IMR-90 (cell line): ENCODE results near the gene S1PR2. TPM values are rescaled to one million over a fixed set of nuclear protein-coding genes. Genes with fewer than 3 reads are reported as not detected.

Experiments used
- ATAC-seq: fragments of 200-7000 bp; cut with Tn5 transposase; 2 replicates; pipeline ENCODE4 v1.9.1; 2020; ENCODE audit warnings: low read depth, mild to moderate bottlenecking, moderate library complexity
- BruUV-seq: library from RNA; stranded (reverse); fragments of 400-500 nt; replicated peaks from 2 replicates; lab custom pipeline; 2021; lab: Mats Ljungman, UMichigan
- CTCF ChIA-PET: fragments of 300-600 bp; formaldehyde crosslinking; extraction: SDS; loops from one replicate; lab custom pipeline; 2021; ENCODE audit warnings: antibody characterized with exemption; lab: Yijun Ruan, JAX
- POLR2A ChIA-PET: fragments of 300-600 bp; sonication (Branson Sonifier 250); formaldehyde crosslinking; loops from one replicate; lab custom pipeline; 2022; ENCODE audit warnings: antibody characterized with exemption; ENCODE audit not compliant: unreplicated experiment; lab: Charles Lee
- DNase-seq: peaks from one replicate; pipeline ENCODE4 v3.0.0; 2013
- H2AFZ ChIP-seq: replicated peaks from 2 replicates; pipeline ENCODE3; 2013; ENCODE audit warnings: low read length, mild to moderate bottlenecking; ENCODE audit not compliant: poor library complexity
- H2AK5ac ChIP-seq: 2 replicates; pipeline ENCODE4 v1.6.1; 2013; ENCODE audit warnings: low read depth, low read length, inconsistent platforms
- H2AK9ac ChIP-seq: replicated peaks from 2 replicates; pipeline ENCODE3; 2013; ENCODE audit warnings: mild to moderate bottlenecking, low read depth, low read length, moderate library complexity; ENCODE audit not compliant: poor library complexity
- H2BK120ac ChIP-seq: 2 replicates; pipeline ENCODE4 v1.6.1; 2013; ENCODE audit warnings: low read depth, low read length, inconsistent platforms
- H2BK15ac ChIP-seq: 3 replicates; pipeline ENCODE4 v1.6.1; 2013; ENCODE audit warnings: low read depth, low read length, inconsistent platforms
- H2BK20ac ChIP-seq: 2 replicates; pipeline ENCODE4 v1.6.1; 2013; ENCODE audit warnings: low read depth, mild to moderate bottlenecking, inconsistent platforms, low read length, moderate library complexity
- H2BK5ac ChIP-seq: 2 replicates; pipeline ENCODE4 v1.6.1; 2013; ENCODE audit warnings: mild to moderate bottlenecking, low read depth, low read length, inconsistent platforms; ENCODE audit not compliant: poor library complexity, severe bottlenecking
- H3K14ac ChIP-seq: replicated peaks from 2 replicates; pipeline ENCODE4 v1.6.1; 2013; ENCODE audit warnings: low read depth, low read length, inconsistent platforms
- H3K18ac ChIP-seq: 2 replicates; pipeline ENCODE4 v1.6.1; 2013; ENCODE audit warnings: low read depth, low read length, control low read depth
- H3K23ac ChIP-seq: 2 replicates; pipeline ENCODE4 v1.6.1; 2013; ENCODE audit warnings: low read depth, low read length, inconsistent platforms
- H3K27ac ChIP-seq: 2 replicates; pipeline ENCODE4 v1.5.1; 2013; ENCODE audit warnings: mild to moderate bottlenecking, control low read depth, low read length; ENCODE audit not compliant: insufficient read depth
- H3K27me3 ChIP-seq: 2 replicates; pipeline ENCODE4 v1.6.1; 2013; ENCODE audit warnings: low read length; ENCODE audit not compliant: control insufficient read depth, insufficient read depth
- H3K36me3 ChIP-seq: 2 replicates; pipeline ENCODE4 v1.6.1; 2013; ENCODE audit warnings: low read length, mixed read lengths; ENCODE audit not compliant: control insufficient read depth, insufficient read depth
- H3K4ac ChIP-seq: 2 replicates; pipeline ENCODE4 v1.6.1; 2013; ENCODE audit warnings: low read depth, low read length, inconsistent platforms
- H3K4me1 ChIP-seq: 2 replicates; pipeline ENCODE4 v1.6.1; 2013; ENCODE audit warnings: low read length, mixed read lengths; ENCODE audit not compliant: control insufficient read depth, insufficient read depth
- H3K4me2 ChIP-seq: 2 replicates; pipeline ENCODE4 v1.6.1; 2013; ENCODE audit warnings: low read depth, mild to moderate bottlenecking, control low read depth, low read length, moderate library complexity
- H3K4me3 ChIP-seq: 2 replicates; pipeline ENCODE4 v1.5.1; 2013; ENCODE audit warnings: low read depth, mild to moderate bottlenecking, control low read depth, low read length, moderate library complexity; ENCODE audit not compliant: insufficient read depth
- H3K56ac ChIP-seq: 2 replicates; pipeline ENCODE4 v1.6.1; 2013; ENCODE audit warnings: low read length, inconsistent platforms; ENCODE audit not compliant: insufficient read depth; ENCODE audit errors: extremely low read depth
- H3K79me1 ChIP-seq, 2 experiments: 2 replicates each; pipeline ENCODE4 v1.6.1; 2013; ENCODE audit warnings: low read length in 2 of 2, inconsistent platforms in 1 of 2, low read depth in 1 of 2
- H3K9ac ChIP-seq: 2 replicates; pipeline ENCODE4 v1.6.1; 2013; ENCODE audit warnings: low read depth, low read length, control low read depth
- H3K9me1 ChIP-seq: 2 replicates; pipeline ENCODE4 v1.6.1; 2013; ENCODE audit warnings: low read length, inconsistent platforms; ENCODE audit not compliant: insufficient read depth
- H3K9me3 ChIP-seq: 2 replicates; pipeline ENCODE4 v1.6.1; 2013; ENCODE audit warnings: low read length; ENCODE audit not compliant: control insufficient read depth, insufficient read depth
- H4K20me1 ChIP-seq: 2 replicates; pipeline ENCODE4 v1.6.1; 2013; ENCODE audit warnings: low read length, inconsistent platforms; ENCODE audit not compliant: insufficient read depth
- H4K5ac ChIP-seq: 2 replicates; pipeline ENCODE4 v1.6.1; 2013; ENCODE audit warnings: mild to moderate bottlenecking, low read depth, low read length, control low read depth
- H4K8ac ChIP-seq, 2 experiments: 2 replicates each; pipeline ENCODE4 v1.6.1; 2013; ENCODE audit warnings: low read depth in 2 of 2, low read length in 2 of 2, control low read depth in 1 of 2, inconsistent platforms in 1 of 2
- H4K91ac ChIP-seq: 2 replicates; pipeline ENCODE4 v1.6.1; 2013; ENCODE audit warnings: low read depth, low read length, inconsistent platforms; ENCODE audit not compliant: insufficient read depth
- BHLHE40 ChIP-seq: fragments of 150-350 bp; IDR thresholded peaks from 2 replicates; pipeline ENCODE4 v1.6.1; 2016; ENCODE audit warnings: mild to moderate bottlenecking, low read depth, low read length
- CEBPB ChIP-seq: IDR thresholded peaks from 2 replicates; pipeline ENCODE4 v1.6.1; 2012; ENCODE audit warnings: low read depth, low read length, improper control_type of control experiment
- MAFK ChIP-seq: IDR thresholded peaks from 2 replicates; pipeline ENCODE4 v1.6.1; 2012; ENCODE audit warnings: low read depth, low read length, improper control_type of control experiment
- RAD21 ChIP-seq: IDR thresholded peaks from 2 replicates; pipeline ENCODE4 v1.6.1; 2012; ENCODE audit warnings: low read length, improper control_type of control experiment
- RCOR1 ChIP-seq: IDR thresholded peaks from 2 replicates; pipeline ENCODE4 v1.6.1; 2012; ENCODE audit warnings: mild to moderate bottlenecking, low read length, improper control_type of control experiment; ENCODE audit not compliant: insufficient replicate concordance
- RFX5 ChIP-seq: IDR thresholded peaks from 2 replicates; pipeline ENCODE4 v1.8.0; 2012; ENCODE audit warnings: low read depth, mild to moderate bottlenecking, low read length, moderate library complexity
- SMC3 ChIP-seq: fragments of 150-350 bp; IDR thresholded peaks from 2 replicates; pipeline ENCODE4 v1.6.1; 2016; ENCODE audit warnings: low read depth, mild to moderate bottlenecking, antibody characterized with exemption, low read length, moderate library complexity
- WGBS, 2 experiments: methylation state at CpG; one replicate each; pipeline versions ENCODE4 v1.1.5 to v1.1.7; 2013; ENCODE audit warnings: missing lambda C conversion rate in 2 of 2; ENCODE audit not compliant: insufficient read length in 1 of 2; ENCODE audit errors: extremely low coverage in 2 of 2; 5-methylcytosine and 5-hydroxymethylcytosine counted together
- dilution Hi-C: fragments of 300-500 bp; cut with HindIII; formaldehyde crosslinking; loops from one replicate; pipeline ENCODE4 v1.14.3; 2018; ENCODE audit warnings: low sequenced_read_pairs; ENCODE audit not compliant: unreplicated experiment
- in situ Hi-C: fragments of 300-500 bp; cut with MboI; formaldehyde crosslinking; loops from 3 replicates; pipeline ENCODE4 v1.14.3; 2019; ENCODE audit warnings: low sequenced_read_pairs, inconsistent platforms, mixed read lengths
- intact Hi-C: fragments of 100-400 bp; cut with micrococcal nuclease; formaldehyde crosslinking; loops from 2 replicates; pipeline ENCODE4 v1.10.0; 2022
- polyA plus RNA-seq, 3 experiments: library from polyadenylated mRNA; depleted of rRNA; stranded (reverse); fragments of >200 nt; gene quantifications; 2 replicates each; pipeline ENCODE4 v1.2.3, GENCODE V29; 2012; ENCODE audit warnings: low replicate concordance in 1 of 3
- total RNA-seq: library from RNA; depleted of rRNA; stranded (reverse); fragments of >200 nt; gene quantifications from 2 replicates; pipeline ENCODE4 v1.2.3, GENCODE V29; 2012
- TF ChIP-seq, protein P1 (sequence below): fragments of 150-350 bp; IDR thresholded peaks from 2 replicates; pipeline ENCODE4 v1.6.1; 2016; ENCODE audit warnings: low read depth, mild to moderate bottlenecking, low read length, moderate library complexity, borderline replicate concordance

S1PR2 gene
- total and polyA plus RNA-seq, 2 of the 4 experiments (the other 2 are of a cell fraction): 14.0 to 15.0 TPM

DNA sequence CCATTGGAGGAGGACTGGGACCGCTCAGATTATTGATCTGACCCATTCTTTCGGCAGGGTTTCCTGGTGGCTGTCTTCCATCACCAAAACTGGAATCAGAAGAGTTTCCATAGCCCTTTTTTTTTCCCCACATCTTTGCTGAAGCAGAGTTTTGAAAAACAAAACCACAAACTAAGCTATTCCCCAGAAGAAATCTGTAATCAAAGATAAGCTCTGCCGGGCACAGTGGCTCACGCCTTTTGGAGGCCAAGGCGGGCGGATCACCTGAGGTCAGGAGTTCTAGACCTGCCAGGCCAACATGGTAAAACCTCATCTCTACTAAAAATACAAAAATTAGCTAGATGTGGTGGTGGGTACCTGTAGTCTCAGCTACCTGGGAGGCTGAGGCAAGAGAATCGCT lies 35.6 kb upstream of the S1PR2 start:
- H3K56ac ChIP-seq: no peak overlapping the region
- H4K91ac ChIP-seq: no peak overlapping the region
- H3K9ac ChIP-seq: no peak overlapping the region
- H3K4me1 ChIP-seq: peaks cover 2% of the 10 kb centered on the region; the same call in 1 of the 2 replicates
- H3K27me3 ChIP-seq: no peaks in the 10 kb centered on the region; the same call in 1 of the 2 replicates
- H2AK9ac ChIP-seq: no peak overlapping the region
- no peaks in the 10 kb centered on the region for H4K20me1 ChIP-seq
- intact Hi-C loops (no loop called here), in situ Hi-C loops (no loop called here), dilution Hi-C loops (no loop called here)
- no CpG with 5 or more reads among the region's 7 CpGs for WGBS, 2 experiments
- DNase-seq (no peak), ATAC-seq (no peak)
- H4K8ac ChIP-seq: no peak overlapping the region
- H3K9me1 ChIP-seq: no peaks in the 10 kb centered on the region
- no peak overlapping the region for H2BK20ac ChIP-seq
- H2BK5ac ChIP-seq: no peak overlapping the region
- H3K4me3 ChIP-seq: no peak overlapping the region
- no peaks in the 10 kb centered on the region for H3K36me3 ChIP-seq
- ChIA-PET CTCF (no interaction called here), POLR2A (no interaction called here)
- 0 out of 4 replicates have a peak, but pooled peaks cover 0 to 4% of the 10 kb centered on the region in 2 experiments for H3K79me1 ChIP-seq
- no peaks in the 10 kb centered on the region for H3K9me3 ChIP-seq
- H3K4me2 ChIP-seq: no peak overlapping the region
- TF ChIP-seq RFX5: no peak
- TF ChIP-seq SMC3: no peak
- TF ChIP-seq CEBPB: no peak
- TF ChIP-seq BHLHE40: no peak
- TF ChIP-seq, protein P1, sequence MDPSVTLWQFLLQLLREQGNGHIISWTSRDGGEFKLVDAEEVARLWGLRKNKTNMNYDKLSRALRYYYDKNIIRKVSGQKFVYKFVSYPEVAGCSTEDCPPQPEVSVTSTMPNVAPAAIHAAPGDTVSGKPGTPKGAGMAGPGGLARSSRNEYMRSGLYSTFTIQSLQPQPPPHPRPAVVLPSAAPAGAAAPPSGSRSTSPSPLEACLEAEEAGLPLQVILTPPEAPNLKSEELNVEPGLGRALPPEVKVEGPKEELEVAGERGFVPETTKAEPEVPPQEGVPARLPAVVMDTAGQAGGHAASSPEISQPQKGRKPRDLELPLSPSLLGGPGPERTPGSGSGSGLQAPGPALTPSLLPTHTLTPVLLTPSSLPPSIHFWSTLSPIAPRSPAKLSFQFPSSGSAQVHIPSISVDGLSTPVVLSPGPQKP: no peak
- no peak for TF ChIP-seq RCOR1
- TF ChIP-seq RAD21: no peak
- TF ChIP-seq MAFK: no peak
- H3K27ac ChIP-seq: no peak overlapping the region
- no peak overlapping the region for H2AK5ac ChIP-seq
- no peak overlapping the region for H4K5ac ChIP-seq
- H3K4ac ChIP-seq: no peak overlapping the region; the same call in 1 of the 2 replicates
- BruUV-seq: no TSS peak
- H3K14ac ChIP-seq: no peak overlapping the region
- H2BK120ac ChIP-seq: no peak overlapping the region
- H3K23ac ChIP-seq: no peak overlapping the region
- H2AFZ ChIP-seq: no peak overlapping the region
- no peak overlapping the region for H2BK15ac ChIP-seq
- no peak overlapping the region for H3K18ac ChIP-seq
